H9 (cell line): ENCODE results near the gene AMOTL1. TPM values are rescaled to one million over a fixed set of nuclear protein-coding genes. Genes with fewer than 3 reads are reported as not detected.

Experiments
- DNase-seq: peaks from one replicate; pipeline ENCODE4 v3.0.0-alpha.2; 2017
- H2AFZ ChIP-seq: one replicate; pipeline ENCODE4 v1.6.1; 2013; ENCODE audit warnings: mild to moderate bottlenecking, low read length, control low read depth, moderate library complexity
- H2AK5ac ChIP-seq: 2 replicates; pipeline ENCODE4 v1.6.1; 2013; ENCODE audit warnings: low read length, control low read depth, mixed read lengths; ENCODE audit not compliant: insufficient read length
- H2BK120ac ChIP-seq: one replicate; pipeline ENCODE4 v1.6.1; 2013; ENCODE audit warnings: low read depth, mild to moderate bottlenecking, low read length, control low read depth, inconsistent platforms; ENCODE audit not compliant: poor library complexity, severe bottlenecking
- H2BK12ac ChIP-seq: 2 replicates; pipeline ENCODE4 v1.6.1; 2013; ENCODE audit warnings: low read length, control low read depth, mixed read lengths, low read depth; ENCODE audit not compliant: insufficient read length
- H2BK15ac ChIP-seq: 2 replicates; pipeline ENCODE4 v1.6.1; 2013; ENCODE audit warnings: low read depth, low read length, control low read depth
- H2BK20ac ChIP-seq: one replicate; pipeline ENCODE4 v1.6.1; 2013; ENCODE audit warnings: low read depth, mild to moderate bottlenecking, low read length, control low read depth, inconsistent platforms; ENCODE audit not compliant: poor library complexity, severe bottlenecking
- H2BK5ac ChIP-seq: 2 replicates; pipeline ENCODE4 v1.6.1; 2013; ENCODE audit warnings: low read length, control low read depth, mixed read lengths; ENCODE audit not compliant: insufficient read length
- H3K14ac ChIP-seq: 2 replicates; pipeline ENCODE4 v1.6.1; 2013; ENCODE audit warnings: low read length, control low read depth; ENCODE audit not compliant: insufficient read depth
- H3K18ac ChIP-seq: 2 replicates; pipeline ENCODE4 v1.6.1; 2013; ENCODE audit warnings: low read depth, mild to moderate bottlenecking, mixed read lengths, low read length, control low read depth; ENCODE audit not compliant: insufficient read length
- H3K23ac ChIP-seq: 2 replicates; pipeline ENCODE4 v1.6.1; 2013; ENCODE audit warnings: low read length, control low read depth, mixed read lengths, low read depth; ENCODE audit not compliant: insufficient read length
- H3K23me2 ChIP-seq: 2 replicates; pipeline ENCODE4 v1.6.1; 2013; ENCODE audit warnings: low read depth, mild to moderate bottlenecking, mixed read lengths, low read length, control low read depth; ENCODE audit not compliant: insufficient read length, poor library complexity, severe bottlenecking
- H3K27ac ChIP-seq: 2 replicates; pipeline ENCODE4 v1.5.1; 2013; ENCODE audit warnings: low read length, control low read depth, mixed read lengths, low read depth; ENCODE audit not compliant: insufficient read length
- H3K27me3 ChIP-seq: 2 replicates; pipeline ENCODE4 v1.6.1; 2013; ENCODE audit warnings: low read length, control low read depth, inconsistent platforms; ENCODE audit not compliant: insufficient read depth
- H3K4ac ChIP-seq: 2 replicates; pipeline ENCODE4 v1.6.1; 2013; ENCODE audit warnings: low read depth, mild to moderate bottlenecking, control low read depth, inconsistent platforms, low read length, moderate library complexity
- H3K4me1 ChIP-seq: 2 replicates; pipeline ENCODE4 v1.6.1; 2013; ENCODE audit warnings: low read length, control low read depth, inconsistent platforms; ENCODE audit not compliant: insufficient read depth
- H3K4me2 ChIP-seq: 2 replicates; pipeline ENCODE4 v1.6.1; 2013; ENCODE audit warnings: low read length, control low read depth, mixed read lengths; ENCODE audit not compliant: insufficient read length, insufficient read depth
- H3K56ac ChIP-seq: 2 replicates; pipeline ENCODE4 v1.6.1; 2013; ENCODE audit warnings: low read depth, mild to moderate bottlenecking, mixed read lengths, low read length, control low read depth; ENCODE audit not compliant: insufficient read length
- H3K79me1 ChIP-seq: 2 replicates; pipeline ENCODE4 v1.6.1; 2013; ENCODE audit warnings: low read depth, mild to moderate bottlenecking, moderate library complexity, low read length, control low read depth, inconsistent platforms; ENCODE audit not compliant: insufficient read depth, poor library complexity, severe bottlenecking
- H3K79me2 ChIP-seq: 2 replicates; pipeline ENCODE4 v1.6.1; 2013; ENCODE audit warnings: low read length, control low read depth, inconsistent platforms; ENCODE audit not compliant: insufficient read depth
- H3K9ac ChIP-seq: 2 replicates; pipeline ENCODE4 v1.6.1; 2013; ENCODE audit warnings: low read length, control low read depth, mixed read lengths; ENCODE audit not compliant: insufficient read length; ENCODE audit errors: extremely low read depth
- H3K9me3 ChIP-seq: one replicate; pipeline ENCODE4 v1.6.1; 2013; ENCODE audit warnings: low read depth, low read length, inconsistent platforms; ENCODE audit not compliant: control insufficient read depth
- H3T11ph ChIP-seq: one replicate; pipeline ENCODE4 v1.6.1; 2013; ENCODE audit warnings: mild to moderate bottlenecking, low read length, control low read depth, inconsistent platforms
- H4K20me1 ChIP-seq: one replicate; pipeline ENCODE4 v1.6.1; 2013; ENCODE audit not compliant: control insufficient read depth, insufficient read length, insufficient read depth
- H4K5ac ChIP-seq: 2 replicates; pipeline ENCODE4 v1.6.1; 2013; ENCODE audit warnings: low read depth, mild to moderate bottlenecking, mixed read lengths, low read length, control low read depth; ENCODE audit not compliant: insufficient read length
- H4K8ac ChIP-seq: replicated peaks from 2 replicates; pipeline ENCODE4 v1.6.1; 2013; ENCODE audit warnings: low read length, control low read depth, mixed read lengths, low read depth; ENCODE audit not compliant: insufficient read length
- H4K91ac ChIP-seq: 2 replicates; pipeline ENCODE4 v1.6.1; 2013; ENCODE audit warnings: low read depth, mild to moderate bottlenecking, moderate library complexity, mixed read lengths, low read length, control low read depth; ENCODE audit not compliant: insufficient read length
- H3K27ac Mint-ChIP-seq, 3 experiments: 2 replicates in 2 of 3; 3 replicates in 1 of 3; pipeline ENCODE4 v1.8.0; 2020 to 2021; ENCODE audit warnings: mixed read lengths in 3 of 3, mild to moderate bottlenecking in 1 of 3, moderate library complexity in 1 of 3
- H3K27me3 Mint-ChIP-seq: 2 replicates; pipeline ENCODE4 v1.8.0; 2021; ENCODE audit warnings: low read depth, mild to moderate bottlenecking, moderate library complexity, mixed read lengths
- H3K36me3 Mint-ChIP-seq, 3 experiments: 2 replicates in 2 of 3; 3 replicates in 1 of 3; pipeline ENCODE4 v1.8.0; 2020 to 2021; ENCODE audit warnings: low read depth in 3 of 3, mixed read lengths in 3 of 3; ENCODE audit not compliant: insufficient read depth in 1 of 3
- H3K4me1 Mint-ChIP-seq, 2 experiments: 2 replicates each; pipeline ENCODE4 v1.8.0; 2020; ENCODE audit warnings: mixed read lengths in 2 of 2
- H3K4me3 Mint-ChIP-seq, 2 experiments: 2 replicates in 1 of 2; 3 replicates in 1 of 2; pipeline ENCODE4 v1.8.0; 2020 to 2021; ENCODE audit warnings: mild to moderate bottlenecking in 2 of 2, mixed read lengths in 2 of 2, moderate library complexity in 1 of 2
- H3K9me3 Mint-ChIP-seq, 2 experiments: 2 replicates in 1 of 2; 3 replicates in 1 of 2; pipeline ENCODE4 v1.8.0; 2020; ENCODE audit warnings: mild to moderate bottlenecking in 2 of 2, mixed read lengths in 2 of 2, moderate library complexity in 1 of 2
- CTCF ChIP-seq: fragments of 200-600 bp; sonication (generic); conservative IDR thresholded peaks from 3 replicates; pipeline ENCODE4 v1.8.0; 2021; ENCODE audit warnings: antibody characterized with exemption, mild to moderate bottlenecking
- total RNA-seq: library from RNA; stranded (reverse); gene quantifications from 2 replicates; pipeline ENCODE4 v1.2.1, GENCODE V29; 2021

The AMOTL1 gene
- total RNA-seq, 1 experiment from 2014 or later = 18.5 TPM

- Histone ChIP-seq H3K23ac (no peak overlapping the region), H2BK20ac (no peak overlapping the region), H2BK5ac (no peak overlapping the region), H3K27me3 (no peaks in the 10 kb centered on the region), H3K4me1 (no peaks in the 10 kb centered on the region), H3K14ac (no peak overlapping the region), H3K79me1 (no peaks in the 10 kb centered on the region), H2BK120ac (no peak overlapping the region), H3K4ac (no peak overlapping the region), H3T11ph (no peak overlapping the region), H4K91ac (no peak overlapping the region), H3K56ac (no peak overlapping the region), H3K4me2 (no peak overlapping the region), H3K27ac (no peak overlapping the region), H3K9me3 (no peaks in the 10 kb centered on the region), H3K79me2 (no peaks in the 10 kb centered on the region), H2BK15ac (no peak overlapping the region), H4K8ac (no peak overlapping the region), H2AFZ (no peak overlapping the region), H2AK5ac (no peak overlapping the region), H4K20me1 (peaks cover 2% of the 10 kb centered on the region), H4K5ac (no peak overlapping the region), H3K9ac (no peak overlapping the region), H2BK12ac (no peak overlapping the region), H3K23me2 (no peaks in the 10 kb centered on the region), H3K18ac (no peak overlapping the region)
- Mint-ChIP-seq H3K27ac (no peak overlapping the region), H3K4me3 (no peak overlapping the region), H3K4me1 (no peaks in the 10 kb centered on the region), H3K36me3 (no peaks in the 10 kb centered on the region), H3K9me3 (no peaks in the 10 kb centered on the region), H3K27me3 (peaks cover 6% of the 10 kb centered on the region; the same call in 1 of the 2 replicates)
- TF ChIP-seq CTCF = no peak
- DNase-seq = no peak
Observed at GRCh38 chr11:94920311-94920710, 152.2 kb downstream of the AMOTL1 start.
